HG02588 (cell line): Measurements from ENCODE around the gene SAMD10.
"Not testable (repeated sequence)": the region's sequence is repeated elsewhere in the genome, so short reads cannot be mapped to it uniquely, and the experiment has no call there.

Source experiments
- ATAC-seq: cut with Tn5 transposase; IDR thresholded peaks from one replicate; pipeline ENCODE4 v1.9.1; 2021; ENCODE audit warnings: mild to moderate bottlenecking, moderate library complexity; ENCODE audit not compliant: unreplicated experiment

SAMD10 gene

GRCh38 chr20:63969838-63970713 lies 9.4 kb downstream of the SAMD10 start, which contains the start of gene ZNF512B:
ZNF512B (minus strand) TSS chr20:63969930; CDS start chr20:63967950, 1,980 bp downstream.
- ATAC-seq = no peak

DNA sequence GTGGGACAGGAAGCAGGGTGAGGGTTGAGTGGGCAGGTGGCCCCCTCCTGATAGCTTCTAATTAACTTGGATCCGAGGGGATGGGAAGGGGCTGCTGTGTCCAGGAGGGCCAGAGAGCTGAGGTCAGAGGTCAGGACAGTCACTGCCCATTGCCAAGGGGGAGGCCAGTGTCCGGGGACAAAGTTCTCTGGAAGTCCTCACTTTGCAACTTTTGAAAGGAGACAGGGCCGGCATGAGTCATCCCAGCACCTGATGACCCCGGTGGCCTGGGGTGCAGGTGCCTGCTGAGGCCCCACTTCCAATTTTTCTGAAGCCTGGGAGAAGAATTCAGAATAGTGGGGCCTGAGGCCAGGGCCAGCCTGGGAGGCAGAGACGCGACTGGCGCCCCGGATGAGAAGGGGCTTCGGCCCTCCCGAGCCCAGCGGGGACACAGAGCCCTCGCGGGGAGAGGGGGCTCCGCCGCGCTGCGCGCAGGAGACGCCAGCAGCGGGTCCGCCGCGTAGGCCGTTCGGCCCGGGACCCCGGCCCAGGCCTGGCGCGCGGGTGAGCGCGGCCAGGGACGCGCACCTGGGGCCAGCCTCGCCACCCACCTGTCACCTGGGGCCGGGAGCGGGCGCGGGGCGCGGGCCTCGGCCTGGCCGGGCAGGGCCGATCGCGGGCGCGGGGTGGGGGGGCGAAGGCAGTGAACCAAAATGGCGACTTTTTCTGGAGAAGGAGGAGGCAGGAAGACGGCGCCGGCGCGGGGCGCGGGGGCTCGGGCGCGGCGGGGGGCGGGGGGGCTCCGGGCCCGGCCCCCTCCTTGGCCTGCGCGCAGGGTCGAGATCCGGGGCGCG lies 10.3 kb downstream of the SAMD10 start:
- ATAC-seq = no peak

DNA sequence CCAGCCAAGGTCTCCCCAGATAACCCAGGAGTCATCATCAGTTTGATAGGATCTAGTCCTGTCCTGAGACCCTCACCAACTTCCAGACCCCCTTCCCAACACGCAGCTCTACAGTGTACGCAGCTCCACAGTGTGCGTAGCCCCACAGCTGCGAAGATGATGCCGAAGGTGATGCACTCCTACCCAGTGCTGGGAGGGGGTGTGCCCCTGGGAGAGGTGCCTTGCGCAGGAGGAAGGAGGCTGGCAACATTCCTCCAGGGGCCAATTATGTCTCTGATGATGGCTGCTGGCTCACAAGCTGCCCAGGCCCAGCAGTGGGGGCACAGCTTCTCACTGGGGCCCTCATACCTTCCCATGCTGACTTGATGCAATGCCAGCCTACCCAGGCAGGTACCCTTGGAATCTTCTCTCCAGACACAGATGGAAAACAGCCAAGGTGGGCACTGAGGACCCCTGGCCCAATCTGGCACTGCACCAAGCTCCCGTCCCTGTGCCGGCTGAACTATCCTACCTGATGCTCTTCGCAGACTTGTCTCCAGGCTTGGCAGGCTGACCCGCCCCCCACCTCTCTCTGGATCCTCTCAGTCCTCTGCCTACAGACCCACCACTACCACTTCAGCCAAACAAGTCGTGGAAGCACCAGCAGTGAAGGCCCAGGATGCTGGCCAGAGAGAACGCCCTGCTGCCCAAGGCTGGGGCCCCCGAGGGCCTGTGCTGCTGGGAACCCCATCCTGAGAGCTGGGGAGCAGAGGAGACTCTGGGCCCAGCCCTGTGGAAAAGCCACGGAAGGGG lies 11.1 kb downstream of the SAMD10 start:
- ATAC-seq = no peak

DNA sequence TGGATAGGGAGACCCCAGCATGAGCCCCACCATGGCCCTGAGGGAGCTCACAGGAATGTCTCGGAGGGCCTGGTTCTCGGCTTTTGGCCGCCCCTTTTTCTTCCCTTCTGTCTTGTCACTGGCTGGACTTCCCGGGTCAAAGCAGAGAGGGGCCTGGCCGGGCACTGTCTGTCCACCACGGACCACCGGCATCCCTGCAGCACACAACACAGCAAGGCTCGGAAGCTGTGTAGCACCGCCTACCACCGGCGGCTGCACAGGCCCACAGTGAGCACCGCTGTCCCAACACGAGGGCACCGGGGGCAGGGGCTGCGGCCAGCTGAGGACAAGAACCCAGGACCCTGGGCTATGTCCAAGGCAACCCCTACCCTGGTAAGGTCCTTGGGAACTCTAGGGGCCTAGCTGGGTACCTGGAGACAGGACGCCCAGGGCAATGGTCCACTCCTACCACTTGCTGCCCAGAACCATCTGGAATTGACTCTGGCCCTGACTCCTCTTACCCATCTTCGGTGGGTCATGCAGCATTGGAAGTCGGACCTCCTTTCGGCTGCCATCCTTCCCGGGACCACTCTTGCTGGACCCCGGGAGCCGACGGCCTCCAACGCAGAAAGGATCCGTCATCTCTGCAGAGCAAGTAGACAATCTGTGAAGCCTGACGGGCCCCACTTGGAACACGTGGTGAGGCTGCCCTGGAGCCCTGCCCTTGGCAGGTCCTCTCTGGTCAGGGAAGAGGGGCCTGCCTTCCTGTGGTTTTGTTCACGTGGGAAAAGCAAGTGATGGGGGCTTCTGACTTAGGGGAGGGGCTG lies 11.9 kb downstream of the SAMD10 start:
- ATAC-seq = no peak

DNA sequence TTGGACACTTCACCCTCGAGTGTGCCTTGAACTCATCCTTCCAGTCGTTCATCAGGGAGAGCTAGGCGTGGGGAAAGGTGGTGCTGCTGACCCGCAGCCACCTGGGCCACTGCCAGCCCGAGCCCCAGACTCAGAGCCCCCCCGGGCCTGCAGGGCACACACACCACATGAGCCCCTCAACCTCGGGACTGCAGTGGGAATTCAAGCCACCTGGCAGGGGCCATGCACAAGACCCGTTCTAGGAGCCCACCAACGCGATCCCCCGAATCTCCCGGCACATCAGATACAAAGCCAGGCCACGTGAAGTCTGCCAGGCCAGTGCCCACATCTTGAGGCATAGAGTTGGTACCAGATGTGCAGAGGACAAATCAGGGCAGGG lies 12.5 kb downstream of the SAMD10 start:
- no peak for ATAC-seq

DNA sequence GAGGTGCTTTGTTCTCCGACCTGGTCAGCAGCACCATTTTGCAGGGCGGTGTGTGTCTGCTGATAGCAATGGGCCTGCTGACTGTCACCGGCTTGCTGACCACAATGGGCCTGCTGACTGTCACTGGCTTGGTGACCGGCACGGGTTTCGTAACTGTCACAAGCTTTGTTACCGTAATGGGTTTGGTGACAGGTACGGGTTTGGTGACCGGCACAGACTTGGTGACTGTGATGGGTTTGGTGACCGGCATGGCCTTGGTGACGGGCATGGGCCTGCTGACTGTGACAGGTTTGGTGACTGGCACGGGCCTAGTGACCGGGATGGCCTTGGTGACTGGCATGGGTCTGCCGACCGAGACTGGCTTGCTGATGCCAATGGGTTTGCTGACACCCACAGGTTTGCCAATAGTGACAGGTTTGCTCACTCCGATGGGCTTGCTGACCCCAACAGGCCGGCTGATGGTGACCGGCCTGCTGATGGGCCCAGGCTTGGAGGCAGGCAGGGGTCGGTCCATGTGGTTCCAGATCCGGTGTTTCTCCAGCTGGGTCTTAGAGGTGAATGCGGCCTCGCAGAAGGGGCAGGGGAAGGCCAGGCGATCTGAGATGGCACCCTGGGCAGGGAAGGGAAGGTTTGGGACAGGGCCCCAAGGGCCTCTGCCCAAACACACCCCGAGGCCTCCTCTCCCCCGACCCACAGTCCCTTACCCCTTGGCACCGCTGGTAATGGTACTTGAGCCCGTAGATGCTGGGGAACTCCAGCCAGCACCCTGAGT lies 13.1 kb downstream of the SAMD10 start:
- no peak for ATAC-seq

- no peak for ATAC-seq
Measured at GRCh38 chr20:63964412-63964811, 15.0 kb downstream of the SAMD10 start.

- ATAC-seq = no peak
Measured at GRCh38 chr20:63963784-63964301, 15.6 kb downstream of the SAMD10 start.

DNA sequence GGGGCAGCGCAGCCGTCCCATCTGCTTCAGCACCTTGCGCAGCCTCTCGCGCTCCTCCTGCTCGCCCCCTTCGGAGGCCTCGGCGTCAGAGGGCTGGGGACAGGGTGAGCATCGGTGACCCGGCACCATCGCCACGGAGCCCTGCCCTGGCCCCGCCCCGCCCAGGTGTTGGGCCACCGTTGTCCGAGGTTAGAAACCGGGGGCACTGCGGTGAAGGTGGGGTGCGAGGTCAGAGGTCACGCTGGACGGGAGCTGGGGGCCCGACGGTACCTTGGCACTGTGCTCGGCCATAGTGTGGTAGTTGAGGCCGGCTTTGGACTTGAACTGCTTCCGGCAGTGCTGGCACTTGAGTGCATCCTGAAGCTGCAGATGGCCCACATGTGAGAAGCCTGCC lies 16.1 kb downstream of the SAMD10 start:
- no peak for ATAC-seq

GRCh38 chr20:63962426-63963347 lies 16.8 kb downstream of the SAMD10 start:
- no peak for ATAC-seq

GRCh38 chr20:63961664-63962425 lies 17.6 kb downstream of the SAMD10 start:
- ATAC-seq = no peak

DNA sequence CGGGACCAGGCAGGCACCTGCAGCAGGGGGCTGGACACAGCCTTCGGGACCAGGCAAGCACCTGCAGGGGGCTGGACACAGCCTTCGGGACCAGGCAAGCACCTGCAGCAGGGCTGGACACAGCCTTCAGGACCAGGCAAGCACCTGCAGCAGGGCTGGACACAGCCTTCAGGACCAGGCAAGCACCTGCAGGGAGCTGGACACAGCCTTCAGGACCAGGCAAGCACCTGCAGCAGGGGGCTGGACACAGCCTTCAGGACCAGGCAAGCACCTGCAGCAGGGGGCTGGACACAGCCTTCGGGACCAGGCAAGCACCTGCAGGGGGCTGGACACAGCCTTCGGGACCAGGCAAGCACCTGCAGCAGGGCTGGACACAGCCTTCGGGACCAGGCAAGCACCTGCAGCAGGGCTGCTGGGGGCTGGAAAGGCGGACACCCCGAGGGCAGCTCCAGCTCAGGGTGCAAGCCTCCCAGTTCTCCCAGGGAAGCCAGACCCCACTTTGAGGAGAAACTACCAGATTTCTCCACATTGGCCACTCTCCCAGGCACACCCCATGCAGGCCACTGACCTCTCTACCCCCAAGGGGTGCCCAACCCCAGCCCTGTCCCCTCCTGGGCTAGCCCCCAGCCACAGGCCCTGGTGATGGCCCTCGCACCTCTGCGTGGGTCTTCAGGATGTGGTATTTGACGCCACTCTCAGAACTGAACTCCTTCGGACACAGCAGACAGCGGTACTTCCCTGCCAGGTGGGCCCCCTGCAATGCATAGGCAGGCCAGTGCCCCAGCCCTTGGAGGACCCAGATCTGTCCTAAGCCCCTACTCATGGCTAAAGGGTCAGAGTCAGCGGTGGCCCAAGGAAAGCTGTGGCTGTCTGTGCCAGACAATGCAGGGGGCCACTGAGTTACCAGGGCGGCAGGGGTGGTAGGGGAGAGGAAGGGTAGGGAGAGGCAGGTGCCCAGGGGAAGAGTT lies 18.5 kb downstream of the SAMD10 start:
- ATAC-seq = not testable (repeated sequence)

DNA sequence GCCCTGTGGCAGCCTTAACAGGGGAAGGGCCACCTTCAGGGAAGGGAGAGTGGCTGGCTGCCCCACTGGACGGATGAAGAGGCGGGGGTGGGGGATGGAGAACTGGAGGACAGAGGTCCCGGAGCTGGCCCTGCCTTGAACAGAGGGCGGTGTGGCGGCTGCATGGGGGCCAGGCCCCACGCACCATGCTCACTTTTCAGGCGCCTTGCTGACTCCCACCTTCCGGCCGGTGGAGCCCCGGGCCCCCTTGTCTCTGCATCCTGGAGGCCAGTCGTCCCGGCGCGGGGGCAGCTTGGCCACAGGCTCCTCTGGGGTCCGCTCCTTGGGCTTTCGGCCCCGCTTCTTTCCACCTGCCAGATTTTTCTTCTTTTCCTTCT lies 19.8 kb downstream of the SAMD10 start:
- ATAC-seq = no peak

- ATAC-seq = no peak
Measured at GRCh38 chr20:63958964-63959698, 20.3 kb downstream of the SAMD10 start.

DNA sequence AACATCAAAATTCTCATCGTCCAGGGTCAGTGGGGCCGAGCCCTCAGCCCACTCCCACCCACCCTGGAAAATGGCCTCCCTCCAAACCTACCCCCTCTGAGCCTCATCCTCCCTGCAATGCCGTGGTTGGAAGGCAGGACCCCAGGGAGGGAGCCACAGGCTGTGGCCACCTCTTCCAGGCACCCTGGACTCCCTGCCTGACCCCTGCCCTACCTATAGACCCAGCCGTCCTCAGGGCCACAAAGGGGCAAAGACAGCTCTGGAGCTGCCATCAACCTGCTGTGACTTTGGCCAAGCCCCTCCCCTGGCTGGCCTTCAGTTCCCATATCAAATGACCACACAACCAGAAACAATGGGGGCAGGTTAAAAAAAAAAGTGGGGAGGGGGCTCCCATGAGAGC lies 21.0 kb downstream of the SAMD10 start:
- ATAC-seq = no peak
